GM12878 (cell line): ENCODE measurements around the gene PDE7B.

Experiments used
- DPF2 ChIP-seq: fragments of 450-650 bp; IDR thresholded peaks from 2 replicates; pipeline ENCODE4 v1.6.1; 2017; ENCODE audit warnings: mild to moderate bottlenecking
- GABPA ChIP-seq: IDR thresholded peaks from 2 replicates; pipeline ENCODE4 v1.6.1; 2014; ENCODE audit warnings: antibody characterized with exemption, low read depth, mild to moderate bottlenecking, inconsistent platforms
- HDAC2 ChIP-seq: fragments of 200-600 bp; sonication (generic); IDR thresholded peaks from 2 replicates; pipeline ENCODE4 v1.6.1; 2017
- MYB ChIP-seq: fragments of 150-350 bp; IDR thresholded peaks from 2 replicates; pipeline ENCODE4 v1.6.1; 2014; ENCODE audit warnings: mild to moderate bottlenecking, low read depth, low read length, borderline replicate concordance
- POLR2A ChIP-seq: IDR thresholded peaks from 2 replicates; pipeline ENCODE4 v1.6.1; 2011; ENCODE audit warnings: low read depth, mild to moderate bottlenecking, low read length
- POLR2AphosphoS2 ChIP-seq: IDR thresholded peaks from 2 replicates; pipeline ENCODE4 v1.6.1; 2011; ENCODE audit warnings: low read depth, mild to moderate bottlenecking, low read length, improper control_type of control experiment, moderate library complexity
- POLR2AphosphoS5 ChIP-seq: IDR thresholded peaks from 2 replicates; pipeline ENCODE4 v1.6.1; 2011; ENCODE audit warnings: mild to moderate bottlenecking, low read length, inconsistent platforms
- STAT3 ChIP-seq: IDR thresholded peaks from 2 replicates; pipeline ENCODE4 v1.6.1; 2011; ENCODE audit warnings: low read depth, low read length, improper control_type of control experiment
- TF ChIP-seq, protein P1 (sequence below), 3 experiments: IDR thresholded peaks in 2 of 3; conservative IDR thresholded peaks in 1 of 3; 2 replicates each; pipeline ENCODE4 v1.5.1; 2011; ENCODE audit warnings: low read depth in 3 of 3, low read length in 3 of 3, mild to moderate bottlenecking in 3 of 3, control low read depth in 2 of 3, moderate library complexity in 2 of 3, inconsistent platforms in 1 of 3, mixed read lengths in 1 of 3; ENCODE audit not compliant: control insufficient read depth in 2 of 3, insufficient read depth in 1 of 3; ENCODE audit errors: extremely low read depth in 1 of 3

DNA sequence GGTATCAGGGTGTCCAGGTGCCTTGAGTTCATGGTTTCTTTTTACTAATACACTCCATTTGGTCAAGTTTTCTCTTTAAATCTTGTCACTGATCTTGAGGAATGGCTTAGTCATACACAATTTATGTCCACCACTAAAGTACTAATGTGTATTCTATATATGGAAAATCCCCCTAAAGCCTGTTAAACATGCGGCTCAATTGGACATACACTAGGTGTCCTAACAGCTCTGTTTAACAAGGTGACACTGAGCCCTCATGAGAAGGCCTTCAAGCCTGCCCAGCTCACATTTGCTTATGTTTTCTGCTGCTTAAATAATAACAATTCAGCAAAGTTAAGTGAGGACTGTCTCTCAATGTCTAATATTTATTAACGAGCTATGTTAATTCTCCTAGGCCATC is 31.5 kb downstream of the PDE7B start:
- TF ChIP-seq, protein P1, sequence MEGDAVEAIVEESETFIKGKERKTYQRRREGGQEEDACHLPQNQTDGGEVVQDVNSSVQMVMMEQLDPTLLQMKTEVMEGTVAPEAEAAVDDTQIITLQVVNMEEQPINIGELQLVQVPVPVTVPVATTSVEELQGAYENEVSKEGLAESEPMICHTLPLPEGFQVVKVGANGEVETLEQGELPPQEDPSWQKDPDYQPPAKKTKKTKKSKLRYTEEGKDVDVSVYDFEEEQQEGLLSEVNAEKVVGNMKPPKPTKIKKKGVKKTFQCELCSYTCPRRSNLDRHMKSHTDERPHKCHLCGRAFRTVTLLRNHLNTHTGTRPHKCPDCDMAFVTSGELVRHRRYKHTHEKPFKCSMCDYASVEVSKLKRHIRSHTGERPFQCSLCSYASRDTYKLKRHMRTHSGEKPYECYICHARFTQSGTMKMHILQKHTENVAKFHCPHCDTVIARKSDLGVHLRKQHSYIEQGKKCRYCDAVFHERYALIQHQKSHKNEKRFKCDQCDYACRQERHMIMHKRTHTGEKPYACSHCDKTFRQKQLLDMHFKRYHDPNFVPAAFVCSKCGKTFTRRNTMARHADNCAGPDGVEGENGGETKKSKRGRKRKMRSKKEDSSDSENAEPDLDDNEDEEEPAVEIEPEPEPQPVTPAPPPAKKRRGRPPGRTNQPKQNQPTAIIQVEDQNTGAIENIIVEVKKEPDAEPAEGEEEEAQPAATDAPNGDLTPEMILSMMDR (IDR thresholded peaks at IDR 0.05 in 2 of 3, conservative IDR thresholded peaks at IDR 0.05 in 1 of 3; ENCODE audit: control insufficient read depth in 2 of 3, extremely low read depth in 1 of 3, insufficient read depth in 1 of 3, low read depth in 3 of 3, low read length in 3 of 3), result no peak
- no peak for TF ChIP-seq MYB
- no peak for TF ChIP-seq POLR2AphosphoS5
- no peak for TF ChIP-seq GABPA
- no peak for TF ChIP-seq POLR2A
- no peak for TF ChIP-seq DPF2
- no peak for TF ChIP-seq STAT3
- TF ChIP-seq HDAC2, result no peak
- TF ChIP-seq POLR2AphosphoS2, result no peak
